Mesothelial cell of epicardium (in vitro differentiated cells): ENCODE results near the gene MAN1A1. TPM values are rescaled to one million over a fixed set of nuclear protein-coding genes. Genes with fewer than 3 reads are reported as not detected.

Experiments used
- DNase-seq, 2 experiments: peaks; one replicate each; pipeline ENCODE4 v3.0.0; 2021; ENCODE audit warnings: low spot score in 2 of 2; ENCODE audit not compliant: unreplicated experiment in 2 of 2
- H3K27ac Mint-ChIP-seq: 2 replicates; pipeline ENCODE4 v1.8.0; 2021; ENCODE audit warnings: mixed read lengths
- H3K27me3 Mint-ChIP-seq: 2 replicates; pipeline ENCODE4 v1.8.0; 2021; ENCODE audit warnings: low read depth, mixed read lengths
- H3K36me3 Mint-ChIP-seq: 2 replicates; pipeline ENCODE4 v1.8.0; 2021; ENCODE audit warnings: mixed read lengths
- H3K4me1 Mint-ChIP-seq: 2 replicates; pipeline ENCODE4 v1.8.0; 2021; ENCODE audit warnings: mixed read lengths
- H3K4me3 Mint-ChIP-seq: 2 replicates; pipeline ENCODE4 v1.8.0; 2021; ENCODE audit warnings: mild to moderate bottlenecking, moderate library complexity, mixed read lengths
- H3K9me3 Mint-ChIP-seq: 2 replicates; pipeline ENCODE4 v1.8.0; 2021; ENCODE audit warnings: mixed read lengths
- CTCF ChIP-seq: fragments of 200-600 bp; sonication (generic); IDR thresholded peaks from one replicate; pipeline ENCODE4 v1.5.0; 2021; ENCODE audit warnings: antibody characterized with exemption; ENCODE audit not compliant: unreplicated experiment
- total RNA-seq: library from RNA; stranded (reverse); gene quantifications from 3 replicates; pipeline ENCODE4 v1.2.1, GENCODE V29; 2021

MAN1A1 gene
- total RNA-seq, 1 donor from 2014 or later: 51.1 TPM

GRCh38 chr6:119324718-119325117 is 24.8 kb downstream of the MAN1A1 start:
- Mint-ChIP-seq H3K36me3 (peaks cover 10% of the 10 kb centered on the region), H3K4me3 (no peak overlapping the region), H3K27ac (no peak overlapping the region), H3K4me1 (peaks cover 6% of the 10 kb centered on the region), H3K9me3 (peaks cover 2% of the 10 kb centered on the region), H3K27me3 (no peaks in the 10 kb centered on the region)
- no peak for DNase-seq
- no peak for TF ChIP-seq CTCF

GRCh38 chr6:119323931-119324330 is 25.6 kb downstream of the MAN1A1 start:
- Mint-ChIP-seq H3K9me3 (no peaks in the 10 kb centered on the region), H3K4me1 (peaks cover 6% of the 10 kb centered on the region), H3K27ac (no peak overlapping the region), H3K36me3 (peaks cover 8% of the 10 kb centered on the region), H3K27me3 (no peaks in the 10 kb centered on the region), H3K4me3 (no peak overlapping the region)
- TF ChIP-seq CTCF: no peak
- no peak for DNase-seq

GRCh38 chr6:119323478-119323877 is 26.1 kb downstream of the MAN1A1 start:
- no peak for TF ChIP-seq CTCF
- no peak overlapping the region for H3K27ac Mint-ChIP-seq
- no peaks in the 10 kb centered on the region for H3K9me3 Mint-ChIP-seq

GRCh38 chr6:119322715-119323350 is 26.7 kb downstream of the MAN1A1 start:
- Mint-ChIP-seq H3K9me3 (no peaks in the 10 kb centered on the region), H3K4me3 (no peak overlapping the region)

More at GRCh38 chr6:119323478-119323877, 26.1 kb downstream of the MAN1A1 start:
- Mint-ChIP-seq H3K27me3 (no peaks in the 10 kb centered on the region), H3K4me3 (no peak overlapping the region), H3K4me1 (peaks cover 6% of the 10 kb centered on the region), H3K36me3 (peaks cover 8% of the 10 kb centered on the region)
- no peak for DNase-seq

GRCh38 chr6:119322034-119322433 is 27.5 kb downstream of the MAN1A1 start:
- Mint-ChIP-seq H3K4me1 (peaks cover 3% of the 10 kb centered on the region), H3K36me3 (peaks cover 17% of the 10 kb centered on the region), H3K27me3 (no peaks in the 10 kb centered on the region), H3K9me3 (no peaks in the 10 kb centered on the region), H3K4me3 (no peak overlapping the region), H3K27ac (no peak overlapping the region)
- no peak for TF ChIP-seq CTCF
- no peak for DNase-seq

More at GRCh38 chr6:119322715-119323350, 26.7 kb downstream of the MAN1A1 start:
- no peak for DNase-seq
- no peaks in the 10 kb centered on the region for H3K27me3 Mint-ChIP-seq
- no peak overlapping the region for H3K27ac Mint-ChIP-seq
- TF ChIP-seq CTCF: no peak
- peaks cover 3% of the 10 kb centered on the region for H3K4me1 Mint-ChIP-seq
- peaks cover 13% of the 10 kb centered on the region for H3K36me3 Mint-ChIP-seq
